ENCODE results near the gene ADARB2. TPM values are rescaled to one million over a fixed set of nuclear protein-coding genes. Genes with fewer than 3 reads are reported as not detected.

ADARB2 gene
- total and polyA plus RNA-seq, 2 donors (not counting 1 experiment from before 2014, with no cell fraction given): not detected

- Histone ChIP-seq H3K79me2 (ENCODE audit: control insufficient read depth, insufficient read depth, low read length) (no peaks in the 10 kb centered on the region), H3K4me1 (ENCODE audit: control insufficient read depth, extremely low read depth, insufficient read depth, low read length) (no peaks in the 10 kb centered on the region)
These were observed 453.2 kb downstream of the ADARB2 start for GRCh38 chr10:1284076-1284475.

DNA sequence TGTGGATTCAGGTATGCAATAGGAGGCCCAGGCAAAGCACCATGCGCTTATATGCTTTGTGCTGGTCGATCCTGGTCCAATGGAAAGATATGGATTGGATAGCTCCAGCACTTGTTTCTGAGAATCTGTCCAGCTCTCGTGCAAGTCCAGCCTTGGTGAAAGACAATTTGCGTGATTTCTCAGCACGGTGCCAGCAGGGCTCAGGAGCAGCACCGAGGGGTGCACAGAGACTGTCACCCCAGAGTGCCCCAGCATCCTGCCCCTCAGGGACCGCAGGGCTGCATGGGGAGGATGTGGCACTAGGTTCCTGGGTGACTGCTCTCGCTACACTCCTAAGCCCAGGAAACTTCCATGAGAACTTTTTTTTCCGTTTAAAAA lies 455.9 kb downstream of the ADARB2 start:
- DNase-seq (ENCODE audit: low read depth in 2 of 2): no peak
- Histone ChIP-seq H3K4me1 (ENCODE audit: control insufficient read depth, extremely low read depth, insufficient read depth, low read length) (no peaks in the 10 kb centered on the region), H3K36me3 (ENCODE audit: control insufficient read depth, insufficient read depth, low read length) (no peaks in the 10 kb centered on the region), H3K9ac (ENCODE audit: insufficient read depth, low read length) (no peak overlapping the region), H3K9me3 (ENCODE audit: control insufficient read depth, insufficient read depth, low read depth, low read length) (no peaks in the 10 kb centered on the region), H3K4me2 (ENCODE audit: extremely low read depth, insufficient read depth, low read length) (no peak overlapping the region), H3K27ac (ENCODE audit: insufficient read depth, low read length) (no peak overlapping the region), H3K4me3 (replicated peaks in 1 of 4; ENCODE audit: control extremely low read depth in 1 of 4, insufficient read depth in 1 of 4, low read depth in 3 of 4, low read length in 4 of 4) (no peak overlapping the region), H3K79me2 (ENCODE audit: control insufficient read depth, insufficient read depth, low read length) (no peaks in the 10 kb centered on the region), H2AFZ (ENCODE audit: low read length) (no peak overlapping the region), H3K27me3 (ENCODE audit: control insufficient read depth, insufficient read depth, low read length) (no peaks in the 10 kb centered on the region), H4K20me1 (ENCODE audit: control insufficient read depth, extremely low read depth, insufficient read depth, low read length) (no peaks in the 10 kb centered on the region)
- TF ChIP-seq CTCF (conservative IDR thresholded peaks at IDR 0.05 in 1 of 2, IDR thresholded peaks at IDR 0.05 in 1 of 2; ENCODE audit: low read depth in 1 of 2, low read length in 2 of 2) (no peak), EZH2 (IDR thresholded peaks at IDR 0.05; ENCODE audit: low read length, missing control alignments) (no peak)

More at GRCh38 chr10:1284076-1284475, 453.2 kb downstream of the ADARB2 start:
- TF ChIP-seq EZH2 (IDR thresholded peaks at IDR 0.05; ENCODE audit: low read length, missing control alignments) (no peak), CTCF (conservative IDR thresholded peaks at IDR 0.05 in 1 of 2, IDR thresholded peaks at IDR 0.05 in 1 of 2; ENCODE audit: low read depth in 1 of 2, low read length in 2 of 2) (no peak)
- H3K27me3 ChIP-seq (ENCODE audit: control insufficient read depth, insufficient read depth, low read length): no peaks in the 10 kb centered on the region
- H3K9ac ChIP-seq (ENCODE audit: insufficient read depth, low read length): no peak overlapping the region
- no peaks in the 10 kb centered on the region for H4K20me1 ChIP-seq (ENCODE audit: control insufficient read depth, extremely low read depth, insufficient read depth, low read length)
- H3K27ac ChIP-seq (ENCODE audit: insufficient read depth, low read length): no peak overlapping the region
- no peak for DNase-seq (ENCODE audit: low read depth in 2 of 2)
- H3K36me3 ChIP-seq (ENCODE audit: control insufficient read depth, insufficient read depth, low read length): no peaks in the 10 kb centered on the region
- H2AFZ ChIP-seq (ENCODE audit: low read length): no peak overlapping the region
- H3K4me2 ChIP-seq (ENCODE audit: extremely low read depth, insufficient read depth, low read length): no peak overlapping the region
- no peak overlapping the region for H3K4me3 ChIP-seq (replicated peaks in 1 of 4; ENCODE audit: control extremely low read depth in 1 of 4, insufficient read depth in 1 of 4, low read depth in 3 of 4, low read length in 4 of 4)
- H3K9me3 ChIP-seq (ENCODE audit: control insufficient read depth, insufficient read depth, low read depth, low read length): no peaks in the 10 kb centered on the region

DNA sequence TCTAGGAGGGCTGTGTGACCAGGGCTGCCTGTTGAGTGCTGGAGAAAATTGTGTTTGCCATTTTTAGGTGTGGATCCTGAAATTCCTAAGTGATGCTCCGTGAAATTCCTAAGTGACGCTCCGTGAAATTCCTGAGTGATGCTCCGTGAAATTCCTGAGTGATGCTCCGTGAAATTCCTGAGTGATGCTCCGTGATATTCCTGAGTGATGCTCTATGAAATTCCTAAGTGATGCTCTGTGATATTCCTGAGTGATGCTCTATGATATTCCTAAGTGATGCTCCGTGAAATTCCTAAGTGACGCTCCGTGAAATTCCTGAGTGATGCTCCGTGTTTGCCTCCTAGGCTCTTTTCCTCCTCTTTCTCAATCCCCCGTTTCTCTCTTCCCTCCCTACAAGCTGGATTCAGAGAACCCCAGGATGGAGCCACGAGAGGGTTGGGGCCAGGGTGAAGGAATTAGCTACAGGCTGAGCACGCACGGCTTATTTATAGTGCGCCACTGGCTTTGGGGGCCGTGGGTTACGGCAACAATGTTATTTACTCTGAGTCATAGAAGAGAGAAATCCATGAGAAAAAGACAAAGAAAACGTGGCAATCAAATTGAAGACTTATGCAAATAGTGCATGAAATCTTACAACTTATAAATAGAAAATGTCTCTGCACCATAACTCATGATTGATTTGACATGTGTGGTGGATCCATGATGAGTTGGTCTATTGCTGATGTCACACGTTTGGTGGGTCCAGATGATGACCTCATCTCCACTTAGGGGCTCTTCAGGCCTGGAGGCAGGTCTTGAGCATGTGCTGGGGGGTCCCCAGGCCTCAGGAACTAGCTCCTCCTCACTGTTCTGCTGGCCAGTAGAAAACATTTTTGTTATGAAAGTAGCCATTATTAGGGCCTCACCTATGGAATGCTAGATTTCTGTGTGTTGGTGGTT lies 456.6 kb downstream of the ADARB2 start:
- Histone ChIP-seq H3K79me2 (ENCODE audit: control insufficient read depth, insufficient read depth, low read length) (no peaks in the 10 kb centered on the region), H4K20me1 (ENCODE audit: control insufficient read depth, extremely low read depth, insufficient read depth, low read length) (no peaks in the 10 kb centered on the region), H2AFZ (ENCODE audit: low read length) (no peak overlapping the region), H3K9ac (ENCODE audit: insufficient read depth, low read length) (no peak overlapping the region), H3K4me2 (ENCODE audit: extremely low read depth, insufficient read depth, low read length) (no peak overlapping the region), H3K4me3 (replicated peaks in 1 of 4; ENCODE audit: control extremely low read depth in 1 of 4, insufficient read depth in 1 of 4, low read depth in 3 of 4, low read length in 4 of 4) (no peak overlapping the region), H3K27me3 (ENCODE audit: control insufficient read depth, insufficient read depth, low read length) (no peaks in the 10 kb centered on the region), H3K9me3 (ENCODE audit: control insufficient read depth, insufficient read depth, low read depth, low read length) (no peaks in the 10 kb centered on the region), H3K27ac (ENCODE audit: insufficient read depth, low read length) (no peak overlapping the region), H3K36me3 (ENCODE audit: control insufficient read depth, insufficient read depth, low read length) (no peaks in the 10 kb centered on the region), H3K4me1 (ENCODE audit: control insufficient read depth, extremely low read depth, insufficient read depth, low read length) (no peaks in the 10 kb centered on the region)
- no peak for DNase-seq (ENCODE audit: low read depth in 2 of 2)
- TF ChIP-seq CTCF (conservative IDR thresholded peaks at IDR 0.05 in 1 of 2, IDR thresholded peaks at IDR 0.05 in 1 of 2; ENCODE audit: low read depth in 1 of 2, low read length in 2 of 2) (no peak), EZH2 (IDR thresholded peaks at IDR 0.05; ENCODE audit: low read length, missing control alignments) (no peak)
